Measurements from ENCODE around the gene TMBIM1.

Gene TMBIM1, protein sequence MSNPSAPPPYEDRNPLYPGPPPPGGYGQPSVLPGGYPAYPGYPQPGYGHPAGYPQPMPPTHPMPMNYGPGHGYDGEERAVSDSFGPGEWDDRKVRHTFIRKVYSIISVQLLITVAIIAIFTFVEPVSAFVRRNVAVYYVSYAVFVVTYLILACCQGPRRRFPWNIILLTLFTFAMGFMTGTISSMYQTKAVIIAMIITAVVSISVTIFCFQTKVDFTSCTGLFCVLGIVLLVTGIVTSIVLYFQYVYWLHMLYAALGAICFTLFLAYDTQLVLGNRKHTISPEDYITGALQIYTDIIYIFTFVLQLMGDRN

DNA sequence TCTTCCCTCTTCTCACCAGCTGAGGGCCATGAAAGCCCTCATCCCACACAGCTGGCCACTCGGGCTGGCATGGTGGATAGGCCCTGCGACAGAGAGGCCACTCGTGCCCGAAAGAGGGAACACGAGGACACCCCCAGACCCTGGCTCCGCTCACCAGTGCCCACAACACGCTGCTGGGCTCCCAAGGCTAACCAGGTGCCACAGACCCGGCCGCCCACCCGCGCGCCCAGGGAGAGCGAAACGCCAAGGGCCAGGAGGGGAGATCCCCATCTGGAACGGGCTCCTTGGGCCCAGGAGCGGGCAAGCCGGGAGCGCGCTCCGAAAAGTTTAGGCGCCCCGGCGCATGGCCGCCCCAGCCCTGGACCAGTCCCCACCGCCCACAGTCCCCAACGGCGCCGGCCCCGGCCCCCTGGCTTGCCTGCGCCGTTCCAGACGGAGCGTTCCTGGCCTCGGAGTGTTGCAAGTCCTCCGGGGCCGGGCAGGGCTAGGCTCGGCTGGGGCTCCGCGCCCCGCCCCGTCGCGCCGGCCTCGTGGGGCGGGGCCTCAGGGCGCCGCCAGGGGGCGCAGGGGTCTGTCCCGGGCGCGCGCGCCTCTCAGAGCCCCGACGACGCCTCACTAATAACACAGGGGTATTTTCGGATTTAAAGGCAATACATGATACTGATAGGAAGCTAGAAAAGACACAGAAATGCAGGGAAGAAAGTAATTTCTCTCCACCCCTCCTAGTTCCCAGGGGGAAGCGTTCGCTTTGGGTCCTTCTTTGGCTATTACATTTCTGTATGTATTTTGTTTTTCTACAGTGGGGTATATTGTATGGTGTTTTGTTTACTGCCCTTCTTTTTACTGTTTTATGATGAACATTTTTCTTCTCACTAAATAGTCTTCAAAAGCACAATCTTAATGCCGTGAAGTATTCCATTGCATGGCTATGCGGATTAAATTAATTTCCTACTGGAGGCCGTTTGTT, at the start of gene TMBIM1:
Gene TMBIM1 (minus strand): TSS at position 456 of the 967 bp plus-strand sequence. CDS start 10,362 bp downstream, outside the sequence.
- Mint-ChIP-seq H3K36me3 (peaks cover 2% of the 10 kb centered on the region), H3K9me3 (no peaks in the 10 kb centered on the region), H3K4me1 (peaks cover 49% of the 10 kb centered on the region), H3K27me3 (no peaks in the 10 kb centered on the region), H3K27ac (peak within 1 kb of the TSS; percentile 90), H3K4me3 (peak within 1 kb of the TSS; percentile 92)
- peak; percentile 84 to 91 for DNase-seq (ENCODE audit: low spot score in 2 of 2)
- peak; percentile 72 for ATAC-seq (ENCODE audit: low read depth)

DNA sequence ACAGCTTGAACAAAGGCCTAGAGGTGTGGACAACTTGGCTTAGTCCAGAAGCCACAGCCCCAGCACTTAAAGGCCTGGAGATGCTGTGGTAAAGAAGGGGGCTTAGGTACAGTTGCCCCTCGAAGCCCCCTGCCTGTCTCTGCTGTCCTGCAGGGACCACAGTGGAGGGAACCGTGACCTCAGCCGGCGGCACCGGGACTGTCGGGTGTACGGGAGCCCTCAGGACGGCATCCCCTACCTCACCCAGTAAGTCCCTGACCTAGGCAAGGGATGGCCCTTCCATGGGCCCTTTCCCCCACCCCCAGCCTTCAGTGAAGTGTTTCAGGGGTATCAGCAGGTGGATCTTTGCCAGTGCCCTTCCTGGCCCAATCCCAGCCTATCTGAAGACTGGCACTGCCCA, 49.1 kb upstream of the TMBIM1 start:
- no peak for ATAC-seq (ENCODE audit: low read depth)
- H3K27ac Mint-ChIP-seq = no peak overlapping the region

DNA sequence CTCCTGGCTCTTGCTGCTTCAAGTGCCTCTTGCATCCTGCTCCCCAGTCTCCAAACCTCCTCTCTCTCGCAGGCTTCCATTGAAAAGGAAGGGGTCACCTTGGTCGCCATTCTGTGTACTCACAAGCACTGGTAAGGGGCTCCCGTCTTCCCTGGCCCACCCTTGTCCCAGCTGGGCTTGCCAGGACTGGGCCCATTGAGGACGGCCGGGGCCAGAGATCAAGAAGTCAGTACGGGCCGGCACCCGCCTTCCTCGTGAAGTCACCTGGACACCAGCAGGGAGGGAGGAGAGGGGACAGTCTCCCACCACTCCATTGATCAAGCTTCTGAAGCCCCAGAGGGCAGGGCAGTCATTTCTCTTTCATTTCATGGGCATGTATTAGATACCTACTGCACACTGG, 48.4 kb upstream of the TMBIM1 start:
- DNase-seq (ENCODE audit: low spot score in 2 of 2) (no peak), ATAC-seq (ENCODE audit: low read depth) (no peak)
- no peak overlapping the region for H3K27ac Mint-ChIP-seq
- H3K4me3 Mint-ChIP-seq = no peak overlapping the region
- no peaks in the 10 kb centered on the region for H3K4me1 Mint-ChIP-seq
- H3K9me3 Mint-ChIP-seq = no peaks in the 10 kb centered on the region
- no peaks in the 10 kb centered on the region for H3K27me3 Mint-ChIP-seq
- no peaks in the 10 kb centered on the region for H3K36me3 Mint-ChIP-seq

More for the DNA sequence above, 49.1 kb upstream of the TMBIM1 start:
- DNase-seq (ENCODE audit: low spot score in 2 of 2) = no peak
- Mint-ChIP-seq H3K9me3 (no peaks in the 10 kb centered on the region), H3K4me1 (no peaks in the 10 kb centered on the region), H3K4me3 (no peak overlapping the region), H3K36me3 (no peaks in the 10 kb centered on the region), H3K27me3 (no peaks in the 10 kb centered on the region)

DNA sequence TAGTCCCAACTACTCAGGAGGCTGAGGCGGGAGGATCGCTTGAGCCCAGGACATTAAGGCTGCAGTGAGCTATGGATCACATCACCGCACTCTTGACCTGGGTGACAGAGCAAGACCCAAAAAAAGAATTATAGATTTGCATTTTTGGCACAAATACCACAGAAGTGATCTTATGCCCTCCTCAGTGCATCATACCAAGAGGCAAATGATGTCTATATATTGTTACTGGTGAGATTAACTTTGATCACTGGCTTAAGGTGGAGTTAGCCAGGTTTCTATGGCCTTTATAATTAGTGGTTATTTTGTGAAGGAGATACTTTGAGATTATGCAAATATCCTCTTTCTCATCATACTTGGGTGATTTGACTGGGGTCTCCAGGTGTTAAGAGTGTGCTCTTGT, 42.2 kb upstream of the TMBIM1 start:
- H3K9me3 Mint-ChIP-seq = no peaks in the 10 kb centered on the region
- peaks cover 30% of the 10 kb centered on the region for H3K4me1 Mint-ChIP-seq
- peak; percentile 16 for ATAC-seq (ENCODE audit: low read depth)

DNA sequence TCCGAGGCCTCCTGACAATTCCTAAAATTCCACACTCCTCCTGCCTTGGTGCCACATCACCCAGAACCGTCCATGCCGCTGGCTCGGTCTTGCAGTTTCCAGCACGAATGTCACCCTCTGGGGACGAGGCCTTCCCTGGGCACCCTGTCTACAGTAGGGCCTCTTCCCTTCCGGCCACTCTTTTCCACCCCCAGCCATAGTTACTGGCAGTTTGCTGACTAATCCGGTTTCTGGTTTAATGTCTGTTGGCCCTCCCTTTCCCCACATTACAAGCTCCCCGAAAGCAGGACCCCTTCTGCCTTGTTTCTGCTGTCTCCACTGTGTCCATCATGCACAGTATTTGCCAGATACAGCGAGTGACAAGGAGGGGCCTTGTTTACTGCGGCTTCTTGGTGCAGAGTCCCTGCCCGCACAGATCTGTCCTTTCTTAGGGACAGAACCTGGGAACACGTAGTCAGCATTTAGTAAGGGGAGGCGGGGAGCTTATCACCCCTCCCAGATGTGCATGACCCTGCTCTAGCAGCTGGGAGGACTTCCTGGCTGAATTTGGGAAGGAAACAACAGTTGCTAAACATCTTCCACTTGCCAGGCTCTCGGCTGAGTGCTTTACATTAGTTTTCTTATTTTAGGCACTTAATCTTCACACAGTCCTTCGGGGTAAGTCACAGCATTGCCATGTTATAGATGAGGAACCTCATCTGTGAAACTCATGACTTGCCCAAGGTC, 40.8 kb upstream of the TMBIM1 start:
- DNase-seq (ENCODE audit: low spot score in 2 of 2) (no peak), ATAC-seq (ENCODE audit: low read depth) (no peak)
- no peak overlapping the region for H3K4me3 Mint-ChIP-seq
- no peaks in the 10 kb centered on the region for H3K36me3 Mint-ChIP-seq
- no peaks in the 10 kb centered on the region for H3K27me3 Mint-ChIP-seq
- peak overlapping the region; percentile 25 for H3K27ac Mint-ChIP-seq
- H3K9me3 Mint-ChIP-seq = no peaks in the 10 kb centered on the region
- H3K4me1 Mint-ChIP-seq = peaks cover 36% of the 10 kb centered on the region

More for the DNA sequence above, 42.2 kb upstream of the TMBIM1 start:
- no peak for DNase-seq (ENCODE audit: low spot score in 2 of 2)
- H3K27me3 Mint-ChIP-seq = no peaks in the 10 kb centered on the region
- H3K4me3 Mint-ChIP-seq = no peak overlapping the region
- no peak overlapping the region for H3K27ac Mint-ChIP-seq
- no peaks in the 10 kb centered on the region for H3K36me3 Mint-ChIP-seq

DNA sequence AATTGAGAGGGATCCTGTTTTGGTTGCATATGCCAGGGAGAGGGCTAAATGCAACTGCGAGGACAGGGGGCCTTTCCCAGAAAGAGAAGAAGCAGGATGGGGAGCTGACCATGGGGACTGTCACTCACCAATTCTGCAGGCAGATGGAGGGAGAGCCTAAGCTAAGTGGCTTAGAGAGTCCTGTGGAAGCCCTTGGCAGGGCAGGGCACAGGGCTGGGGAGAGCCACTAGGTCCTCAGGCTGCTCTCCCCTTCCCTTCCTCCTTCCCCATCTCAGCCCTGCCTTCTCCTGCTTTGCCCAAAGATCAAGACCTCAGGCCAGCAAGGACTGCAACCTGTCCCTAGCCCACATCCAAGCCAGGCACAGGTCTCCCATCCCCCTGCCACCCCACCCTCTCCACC, 40.0 kb upstream of the TMBIM1 start:
- H3K4me1 Mint-ChIP-seq = peaks cover 36% of the 10 kb centered on the region
- ATAC-seq (ENCODE audit: low read depth) = no peak
- H3K27ac Mint-ChIP-seq = no peak overlapping the region
- H3K9me3 Mint-ChIP-seq = no peaks in the 10 kb centered on the region
- H3K27me3 Mint-ChIP-seq = no peaks in the 10 kb centered on the region
- H3K36me3 Mint-ChIP-seq = no peaks in the 10 kb centered on the region
- no peak for DNase-seq (ENCODE audit: low spot score in 2 of 2)
- H3K4me3 Mint-ChIP-seq = no peak overlapping the region

DNA sequence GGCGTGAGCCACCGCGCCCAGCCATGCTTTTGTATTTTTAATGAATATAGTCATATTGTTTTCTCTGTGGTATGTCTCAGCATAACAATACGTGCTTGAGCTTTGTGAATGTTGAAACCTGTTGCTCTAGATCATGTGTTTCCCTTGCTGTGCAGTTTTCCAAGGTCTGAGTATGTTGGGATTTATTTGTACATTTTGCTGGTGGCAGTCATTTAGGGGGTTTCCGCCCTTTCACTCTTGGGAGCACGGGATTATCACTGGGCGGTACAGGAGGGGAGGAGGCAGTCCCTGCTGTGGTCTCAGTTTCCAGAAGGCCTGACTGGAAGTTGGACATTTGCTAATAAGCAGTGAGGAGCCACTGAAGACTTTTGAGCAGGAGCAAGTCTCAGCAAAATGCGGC, 39.4 kb upstream of the TMBIM1 start:
- ATAC-seq (ENCODE audit: low read depth) (no peak), DNase-seq (ENCODE audit: low spot score in 2 of 2) (no peak)
- H3K4me3 Mint-ChIP-seq = no peak overlapping the region
- H3K9me3 Mint-ChIP-seq = no peaks in the 10 kb centered on the region
- no peak overlapping the region for H3K27ac Mint-ChIP-seq
- H3K4me1 Mint-ChIP-seq = peaks cover 36% of the 10 kb centered on the region
- no peaks in the 10 kb centered on the region for H3K36me3 Mint-ChIP-seq
- no peaks in the 10 kb centered on the region for H3K27me3 Mint-ChIP-seq

DNA sequence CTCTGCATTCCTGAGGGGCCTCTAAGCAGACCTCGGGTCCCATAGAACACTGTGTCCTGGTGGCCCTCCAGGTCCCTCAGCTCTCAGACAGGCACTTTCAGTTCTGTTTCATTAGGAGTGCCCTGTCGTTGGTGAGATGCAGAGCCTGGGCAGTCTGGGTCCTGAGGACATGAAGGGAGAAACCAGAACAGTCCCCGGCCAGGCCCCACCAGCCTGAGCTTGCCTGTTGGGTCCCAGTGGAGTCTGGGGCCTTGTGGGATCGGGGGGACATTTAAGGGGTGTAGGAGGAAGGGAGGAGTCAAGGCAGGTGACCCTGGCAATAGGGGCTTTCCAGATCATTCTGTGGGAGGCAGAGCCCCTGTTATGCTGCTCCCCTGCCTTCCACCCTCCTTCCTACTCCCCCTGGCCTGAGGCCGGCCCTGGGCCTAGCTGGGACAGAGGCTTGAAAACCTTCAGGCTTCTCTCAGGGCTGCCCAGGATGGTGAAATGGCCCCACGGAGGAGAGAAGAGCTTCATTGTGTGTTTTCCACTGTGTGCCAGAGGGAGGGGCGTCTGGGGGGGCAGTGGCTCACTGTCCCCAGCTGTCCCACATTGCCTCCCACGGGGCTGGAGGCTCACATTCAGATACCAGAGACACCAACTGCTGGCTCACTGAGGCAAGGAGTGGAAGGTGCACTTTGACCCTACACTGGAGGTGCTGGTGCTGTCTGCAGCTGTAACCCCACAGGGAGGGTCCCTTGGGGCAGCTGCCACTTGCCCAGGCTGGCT, 37.7 kb upstream of the TMBIM1 start:
- ATAC-seq (ENCODE audit: low read depth) (peak; percentile 70), DNase-seq (ENCODE audit: low spot score in 2 of 2) (peak; percentile 7 to 26)
- Mint-ChIP-seq H3K36me3 (no peaks in the 10 kb centered on the region), H3K27ac (peak overlapping the region; percentile 87), H3K27me3 (no peaks in the 10 kb centered on the region), H3K4me1 (peaks cover 36% of the 10 kb centered on the region), H3K9me3 (no peaks in the 10 kb centered on the region), H3K4me3 (peak overlapping the region; percentile 74)

DNA sequence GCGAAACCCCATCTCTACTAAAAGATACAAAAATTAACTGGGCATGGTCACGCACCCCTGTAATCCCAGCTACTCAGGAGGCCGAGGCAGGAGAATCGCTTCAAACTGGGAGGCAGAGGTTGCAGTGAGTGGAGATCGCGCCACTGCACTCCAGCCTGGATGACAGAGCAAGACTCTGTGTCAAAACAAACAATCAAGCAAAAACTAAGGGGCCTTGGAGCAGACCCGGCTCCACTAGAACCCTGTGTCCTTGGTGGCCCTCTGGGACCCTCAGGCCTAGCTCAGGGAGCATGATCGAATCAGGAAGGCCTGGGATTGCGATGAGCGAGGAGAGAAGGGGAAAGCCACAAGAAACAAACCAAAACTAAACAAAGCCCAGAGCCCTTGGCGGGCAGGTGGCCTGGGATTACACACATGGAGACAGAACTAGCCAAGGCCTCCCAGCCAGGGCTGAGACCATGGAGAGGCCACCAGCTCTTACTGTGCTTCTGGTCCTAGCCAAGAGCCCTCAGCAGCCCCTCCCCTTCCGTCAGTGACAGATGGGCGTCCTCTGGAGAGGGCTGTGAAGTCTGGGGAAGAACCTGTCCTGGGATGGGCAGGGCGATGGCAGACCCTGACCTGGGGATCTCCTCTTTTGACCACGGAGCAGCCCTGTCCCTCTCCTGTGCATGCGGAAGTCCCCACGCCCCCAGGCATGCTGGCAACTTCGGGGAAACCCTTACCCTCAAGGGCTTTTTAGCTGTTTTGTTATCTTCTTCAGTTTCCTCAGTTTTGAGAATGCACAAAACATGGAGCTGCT, 36.9 kb upstream of the TMBIM1 start:
- Mint-ChIP-seq H3K4me3 (peak overlapping the region; percentile 74), H3K27me3 (no peaks in the 10 kb centered on the region), H3K36me3 (no peaks in the 10 kb centered on the region), H3K27ac (peak overlapping the region; percentile 87), H3K9me3 (no peaks in the 10 kb centered on the region), H3K4me1 (peaks cover 31% of the 10 kb centered on the region)
- DNase-seq (ENCODE audit: low spot score in 2 of 2) = peak; percentile 23 to 32
- ATAC-seq (ENCODE audit: low read depth) = peak; percentile 73

DNA sequence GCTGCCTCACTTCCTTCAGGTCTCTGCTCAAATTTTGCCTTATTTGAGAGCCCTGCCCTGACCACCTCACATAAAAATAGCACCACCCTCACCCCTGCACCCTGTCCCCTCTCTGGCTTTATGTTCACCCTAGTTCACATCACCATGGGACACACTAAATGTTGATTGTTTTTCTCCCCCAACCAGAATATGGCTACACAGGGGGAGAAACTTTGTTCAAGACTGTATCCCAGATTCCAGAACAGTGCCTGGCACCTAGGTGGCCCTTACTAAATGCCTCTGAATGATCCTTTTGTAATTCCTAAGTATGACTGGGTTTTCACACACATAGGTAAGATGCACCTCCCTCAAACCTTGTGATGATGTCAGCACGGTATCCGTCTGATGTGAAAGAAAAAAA, 36.0 kb upstream of the TMBIM1 start:
- Mint-ChIP-seq H3K36me3 (no peaks in the 10 kb centered on the region), H3K27me3 (peaks cover 5% of the 10 kb centered on the region), H3K27ac (no peak overlapping the region), H3K4me3 (no peak overlapping the region), H3K4me1 (peaks cover 33% of the 10 kb centered on the region), H3K9me3 (no peaks in the 10 kb centered on the region)
- DNase-seq (ENCODE audit: low spot score in 2 of 2) = no peak
- no peak for ATAC-seq (ENCODE audit: low read depth)

DNA sequence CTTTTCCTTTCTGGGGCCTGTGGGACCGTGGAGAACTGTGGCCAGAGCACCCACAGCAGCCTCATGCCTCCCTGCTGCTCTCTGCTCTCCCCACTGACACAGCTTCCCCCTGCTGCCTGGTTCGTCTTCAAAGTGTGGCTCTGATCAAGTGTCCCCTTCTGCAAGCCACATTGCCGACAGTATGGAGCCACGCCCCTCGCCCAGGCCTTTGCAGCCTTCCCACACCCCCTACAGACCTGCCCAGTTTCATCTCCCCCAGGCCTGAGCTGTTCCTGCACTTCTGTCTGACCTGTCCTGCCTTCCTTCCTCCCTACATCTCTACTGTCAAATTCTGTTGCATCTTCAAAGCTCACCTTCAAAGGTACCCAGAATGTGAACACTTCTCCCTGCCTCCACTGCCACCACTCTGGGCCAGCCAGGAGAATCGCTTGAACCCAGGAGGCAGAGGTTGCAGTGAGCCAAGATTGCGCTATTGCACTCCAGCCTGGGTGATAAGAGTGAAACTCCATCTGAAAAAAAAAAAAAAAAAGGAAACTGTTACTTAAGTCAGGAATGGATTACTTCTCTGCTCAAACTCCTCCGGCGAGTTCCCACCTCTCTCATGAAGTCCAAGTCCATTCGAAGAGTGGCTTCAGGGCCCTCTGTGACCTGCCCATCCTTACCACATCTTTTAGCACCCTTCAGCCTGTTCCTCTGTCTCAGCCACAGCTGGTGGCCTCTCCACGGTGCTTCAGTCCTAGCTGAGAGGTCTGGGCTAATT, 35.3 kb upstream of the TMBIM1 start:
- peaks cover 29% of the 10 kb centered on the region for H3K4me1 Mint-ChIP-seq
- H3K9me3 Mint-ChIP-seq = no peaks in the 10 kb centered on the region
- H3K27me3 Mint-ChIP-seq = peaks cover 5% of the 10 kb centered on the region
- DNase-seq (ENCODE audit: low spot score in 2 of 2) (no peak), ATAC-seq (ENCODE audit: low read depth) (no peak)
- H3K27ac Mint-ChIP-seq = no peak overlapping the region
- H3K4me3 Mint-ChIP-seq = no peak overlapping the region
- H3K36me3 Mint-ChIP-seq = no peaks in the 10 kb centered on the region

DNA sequence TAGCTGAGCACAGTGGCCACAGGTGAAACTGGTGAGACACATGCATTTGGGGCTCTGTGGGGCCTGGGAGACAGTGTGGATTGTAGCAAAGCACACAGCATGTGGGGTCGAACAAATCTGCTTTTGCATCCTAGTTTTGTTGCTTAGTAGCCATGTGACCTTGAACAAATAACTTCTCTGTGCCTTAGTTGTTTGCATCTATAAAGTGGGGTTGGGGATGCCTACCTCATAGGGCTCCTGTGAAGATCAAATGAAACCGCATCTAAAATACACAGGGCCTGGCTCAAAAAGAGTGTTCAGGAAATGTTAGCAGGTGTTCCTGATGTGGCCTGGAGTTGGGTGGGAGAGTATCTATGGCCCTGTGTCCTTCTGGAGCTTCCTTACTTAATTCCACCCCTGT, 34.0 kb upstream of the TMBIM1 start:
- peaks cover 34% of the 10 kb centered on the region for H3K4me1 Mint-ChIP-seq
- H3K9me3 Mint-ChIP-seq = no peaks in the 10 kb centered on the region
- ATAC-seq (ENCODE audit: low read depth) = no peak
- peaks cover 5% of the 10 kb centered on the region for H3K27me3 Mint-ChIP-seq
- DNase-seq (ENCODE audit: low spot score in 2 of 2) = no peak
- H3K4me3 Mint-ChIP-seq = no peak overlapping the region
- H3K36me3 Mint-ChIP-seq = no peaks in the 10 kb centered on the region
- H3K27ac Mint-ChIP-seq = no peak overlapping the region
